Thoracic aorta (tissue), 2 donors: ENCODE results near the gene KLF11. TPM values are rescaled to one million over a fixed set of nuclear protein-coding genes. Genes with fewer than 3 reads are reported as not detected.

Experiments
- ATAC-seq: fragments of 150-250 bp; one replicate; pipeline ENCODE4 v1.8.0; 2017; ENCODE audit warnings: low read depth; ENCODE audit not compliant: insufficient number of reproducible peaks, low FRiP score
- DNase-seq: peaks from one replicate; pipeline ENCODE4 v3.0.0-alpha.2; 2020; ENCODE audit warnings: low spot score
- H3K27ac ChIP-seq, 2 donors: fragments of 200-600 bp; sonication (generic); 1 replicate in 1 of 2; 2 replicates in 1 of 2; pipeline ENCODE4 v1.5.1; 2016; ENCODE audit warnings: mild to moderate bottlenecking in 2 of 2, moderate library complexity in 2 of 2
- H3K27me3 ChIP-seq: fragments of 200-600 bp; sonication (generic); replicated peaks from 2 replicates; pipeline ENCODE4 v1.6.0; 2016; ENCODE audit warnings: mild to moderate bottlenecking; ENCODE audit not compliant: insufficient read depth
- H3K36me3 ChIP-seq: fragments of 200-600 bp; sonication (generic); one replicate; pipeline ENCODE4 v1.5.1; 2016
- H3K4me1 ChIP-seq, 2 donors: fragments of 200-600 bp; sonication (generic); 1 replicate in 1 of 2; 2 replicates in 1 of 2; pipeline versions ENCODE4 v1.5.1 to v1.6.0; 2016; ENCODE audit warnings: low read depth in 2 of 2, mild to moderate bottlenecking in 1 of 2; ENCODE audit not compliant: control insufficient read depth in 1 of 2
- H3K4me3 ChIP-seq: fragments of 200-600 bp; sonication (generic); 2 replicates; pipeline ENCODE4 v1.5.1; 2016; ENCODE audit warnings: mild to moderate bottlenecking
- H3K9me3 ChIP-seq: fragments of 200-600 bp; sonication (generic); 2 replicates; pipeline ENCODE4 v1.5.1; 2016
- CTCF ChIP-seq: fragments of 200-600 bp; sonication (generic); IDR thresholded peaks from one replicate; pipeline ENCODE4 v1.5.1; 2019; ENCODE audit warnings: antibody characterized with exemption
- total RNA-seq, 2 donors: library from RNA; depleted of rRNA; stranded (reverse); fragments of >200 nt; gene quantifications; one replicate each; pipeline versions ENCODE4 v1.1.0 to v1.2.3, GENCODE V29; 2016

KLF11 gene
- total RNA-seq, 2 donors from 2014 or later = 14.4 to 20.0 TPM

- DNase-seq (no peak), ATAC-seq (no peak)
- TF ChIP-seq CTCF = no peak
- H3K27ac ChIP-seq = no peak overlapping the region
- no peaks in the 10 kb centered on the region for H3K27me3 ChIP-seq
- peaks cover 3 to 26% of the 10 kb centered on the region in 2 donors for H3K4me1 ChIP-seq
- no peak overlapping the region for H3K4me3 ChIP-seq
- H3K9me3 ChIP-seq = no peaks in the 10 kb centered on the region
- no peaks in the 10 kb centered on the region for H3K36me3 ChIP-seq
Measured at GRCh38 chr2:10076988-10077527, 33.7 kb downstream of the KLF11 start.

- Histone ChIP-seq H3K4me3 (no peak overlapping the region), H3K27ac (no peak overlapping the region), H3K4me1 (peaks cover 8 to 24% of the 10 kb centered on the region in 2 donors), H3K9me3 (no peaks in the 10 kb centered on the region), H3K36me3 (no peaks in the 10 kb centered on the region), H3K27me3 (no peaks in the 10 kb centered on the region)
- ATAC-seq = no peak
- DNase-seq = no peak
- TF ChIP-seq CTCF = no peak
Measured at GRCh38 chr2:10078001-10078400, 34.7 kb downstream of the KLF11 start.

GRCh38 chr2:10078704-10079265, 35.4 kb downstream of the KLF11 start:
- peaks cover 8 to 31% of the 10 kb centered on the region in 2 donors for H3K4me1 ChIP-seq
- peak overlapping the region; percentile 82 for H3K4me3 ChIP-seq
- no peaks in the 10 kb centered on the region for H3K36me3 ChIP-seq
- DNase-seq (no peak), ATAC-seq (no peak)
- TF ChIP-seq CTCF = no peak
- H3K27ac ChIP-seq = peak overlapping the region; percentile 50 to 89
- no peaks in the 10 kb centered on the region for H3K9me3 ChIP-seq
- no peaks in the 10 kb centered on the region for H3K27me3 ChIP-seq

GRCh38 chr2:10079266-10079869, 36.0 kb downstream of the KLF11 start:
- peak overlapping the region; percentile 50 to 89 for H3K27ac ChIP-seq
- peaks cover 8 to 34% of the 10 kb centered on the region in 2 donors for H3K4me1 ChIP-seq
- H3K9me3 ChIP-seq = no peaks in the 10 kb centered on the region
- no peak for TF ChIP-seq CTCF
- H3K4me3 ChIP-seq = peak overlapping the region; percentile 82
- peak; percentile 11 for ATAC-seq
- H3K36me3 ChIP-seq = no peaks in the 10 kb centered on the region
- DNase-seq = no peak
- H3K27me3 ChIP-seq = no peaks in the 10 kb centered on the region

GRCh38 chr2:10079870-10080535, 36.7 kb downstream of the KLF11 start, which contains the start of gene CYS1:
Gene CYS1, minus strand, starts transcription at chr2:10080411. Its CDS starts 188 bp downstream, at chr2:10080223.
- H3K27me3 ChIP-seq = no peaks in the 10 kb centered on the region

More at GRCh38 chr2:10079870-10080535, 36.7 kb downstream of the KLF11 start, which contains the start of gene CYS1:
- DNase-seq (no peak), ATAC-seq (no peak)
- peak within 1 kb of the TSS; percentile 82 for H3K4me3 ChIP-seq
- TF ChIP-seq CTCF = no peak
- peak within 1 kb of the TSS; percentile 50 to 89 for H3K27ac ChIP-seq
- H3K4me1 ChIP-seq = peaks cover 8 to 34% of the 10 kb centered on the region in 2 donors
- no peaks in the 10 kb centered on the region for H3K36me3 ChIP-seq
- H3K9me3 ChIP-seq = no peaks in the 10 kb centered on the region
